GM13977 (cell line): ENCODE measurements around the gene DTX1.

Source experiments
- DNase-seq: peaks from one replicate; pipeline ENCODE4 v3.0.0; 2012; ENCODE audit warnings: low spot score
- CTCF ChIP-seq: IDR thresholded peaks from 2 replicates; pipeline ENCODE4 v1.5.1; 2012; ENCODE audit warnings: mild to moderate bottlenecking, control low read depth; ENCODE audit not compliant: insufficient read depth; ENCODE audit errors: extremely low read depth, missing control alignments
- in situ Hi-C: fragments of 300-500 bp; cut with MboI; formaldehyde crosslinking; loops from one replicate; pipeline ENCODE4 v1.12.0; 2022; ENCODE audit warnings: low sequenced_read_pairs, low pct_unique_long_range_greater_than_20kb, mixed read lengths, inconsistent platforms; ENCODE audit not compliant: unreplicated experiment

DTX1 gene

GRCh38 chr12:113056631-113057488 is at the start of gene DTX1:
Gene DTX1 (plus strand): TSS chr12:113056730. CDS start chr12:113058193, 1,463 bp downstream.
- in situ Hi-C loops, result no loop called here
- peak; percentile 62 for DNase-seq

GRCh38 chr12:113007166-113007565 is 49.4 kb upstream of the DTX1 start:
- no peak for DNase-seq
- in situ Hi-C loops, result no loop called here

More at GRCh38 chr12:113056631-113057488, at the start of gene DTX1:
- TF ChIP-seq CTCF, result peak; percentile 12

GRCh38 chr12:113010701-113011100 is 45.8 kb upstream of the DTX1 start:
- TF ChIP-seq CTCF, result no peak
- no peak for DNase-seq
- in situ Hi-C loops, result no loop called here

More at GRCh38 chr12:113007166-113007565, 49.4 kb upstream of the DTX1 start:
- no peak for TF ChIP-seq CTCF

GRCh38 chr12:113014565-113014964 is 42.0 kb upstream of the DTX1 start:
- no peak for TF ChIP-seq CTCF
- in situ Hi-C loops, result no loop called here
- no peak for DNase-seq

GRCh38 chr12:113016796-113017195 is 39.7 kb upstream of the DTX1 start:
- no peak for TF ChIP-seq CTCF
- in situ Hi-C loops, result no loop called here
- no peak for DNase-seq

- TF ChIP-seq CTCF, result no peak
- no peak for DNase-seq
- in situ Hi-C loops, result no loop called here
Measured at GRCh38 chr12:113019025-113019424, 37.5 kb upstream of the DTX1 start.

- in situ Hi-C loops, result no loop called here
- DNase-seq, result no peak
- no peak for TF ChIP-seq CTCF
Measured at GRCh38 chr12:113021500-113021899, 35.0 kb upstream of the DTX1 start.
